Neural progenitor cell (in vitro differentiated cells): ENCODE measurements around the gene KIDINS220.

Experiments
- EZH2 ChIP-seq: fragments of 200-600 bp; sonication (generic); IDR thresholded peaks from 2 replicates; pipeline ENCODE4 v1.6.1; 2017; ENCODE audit warnings: antibody characterized with exemption, mild to moderate bottlenecking, moderate library complexity
- TF ChIP-seq, protein P1 (sequence below): fragments of 200-600 bp; sonication (generic); IDR thresholded peaks from 2 replicates; pipeline ENCODE4 v1.5.1; 2017; ENCODE audit warnings: antibody characterized with exemption, mild to moderate bottlenecking

DNA sequence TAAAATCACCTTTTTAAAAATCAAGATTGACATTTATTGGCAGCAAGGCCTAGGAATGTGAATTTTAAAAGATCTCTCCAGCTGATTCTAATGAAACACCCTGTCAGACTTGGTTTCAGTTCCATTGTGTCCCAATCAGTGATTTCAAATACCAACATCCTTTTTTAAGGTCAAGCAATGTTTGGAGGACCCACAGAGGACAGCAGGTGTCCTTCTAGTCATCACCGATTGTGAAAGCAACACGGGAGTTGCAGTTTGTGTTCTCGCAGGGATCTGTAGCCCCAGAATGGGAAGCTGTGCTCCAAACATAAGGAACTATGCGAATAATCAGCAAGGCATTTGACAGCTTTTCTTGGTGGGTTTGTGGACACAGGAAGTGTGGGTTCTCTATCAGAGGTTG lies 4.5 kb upstream of the KIDINS220 start:
- TF ChIP-seq, protein P1, sequence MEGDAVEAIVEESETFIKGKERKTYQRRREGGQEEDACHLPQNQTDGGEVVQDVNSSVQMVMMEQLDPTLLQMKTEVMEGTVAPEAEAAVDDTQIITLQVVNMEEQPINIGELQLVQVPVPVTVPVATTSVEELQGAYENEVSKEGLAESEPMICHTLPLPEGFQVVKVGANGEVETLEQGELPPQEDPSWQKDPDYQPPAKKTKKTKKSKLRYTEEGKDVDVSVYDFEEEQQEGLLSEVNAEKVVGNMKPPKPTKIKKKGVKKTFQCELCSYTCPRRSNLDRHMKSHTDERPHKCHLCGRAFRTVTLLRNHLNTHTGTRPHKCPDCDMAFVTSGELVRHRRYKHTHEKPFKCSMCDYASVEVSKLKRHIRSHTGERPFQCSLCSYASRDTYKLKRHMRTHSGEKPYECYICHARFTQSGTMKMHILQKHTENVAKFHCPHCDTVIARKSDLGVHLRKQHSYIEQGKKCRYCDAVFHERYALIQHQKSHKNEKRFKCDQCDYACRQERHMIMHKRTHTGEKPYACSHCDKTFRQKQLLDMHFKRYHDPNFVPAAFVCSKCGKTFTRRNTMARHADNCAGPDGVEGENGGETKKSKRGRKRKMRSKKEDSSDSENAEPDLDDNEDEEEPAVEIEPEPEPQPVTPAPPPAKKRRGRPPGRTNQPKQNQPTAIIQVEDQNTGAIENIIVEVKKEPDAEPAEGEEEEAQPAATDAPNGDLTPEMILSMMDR: no peak
- TF ChIP-seq EZH2: no peak
